HCT116 (cell line): Measurements from ENCODE around the gene RXRA.

Experiments
- CTCF ChIP-seq, 3 experiments: fragments of 200-600 bp in 1 of 3; sonication (generic) in 1 of 3; IDR thresholded peaks in 2 of 3; conservative IDR thresholded peaks in 1 of 3; 2 replicates each; pipeline ENCODE4 v1.5.1; 2012 to 2017; ENCODE audit warnings: low read depth in 2 of 3, low read length in 2 of 3, antibody characterized with exemption in 1 of 3, borderline replicate concordance in 1 of 3, control low read depth in 1 of 3, mild to moderate bottlenecking in 1 of 3, mixed read lengths in 1 of 3, mixed run types in 1 of 3, moderate library complexity in 1 of 3; ENCODE audit not compliant: insufficient read depth in 1 of 3
- POLR2A ChIP-seq: IDR thresholded peaks from 2 replicates; pipeline ENCODE4 v1.7.0; 2011; ENCODE audit warnings: borderline replicate concordance; ENCODE audit not compliant: insufficient read depth, insufficient read length; ENCODE audit errors: extremely low read depth
- RAD21 ChIP-seq: IDR thresholded peaks from 2 replicates; pipeline ENCODE4 v1.6.1; 2012; ENCODE audit warnings: low read depth, mild to moderate bottlenecking

GRCh38 chr9:134451700-134452458, 125.6 kb downstream of the RXRA start:
- TF ChIP-seq CTCF (IDR thresholded peaks at IDR 0.05 in 2 of 3, conservative IDR thresholded peaks at IDR 0.05 in 1 of 3; ENCODE audit: borderline replicate concordance in 1 of 3, insufficient read depth in 1 of 3, low read depth in 2 of 3, low read length in 2 of 3) (no peak), RAD21 (no peak), POLR2A (no peak)
